Astrocyte (in vitro differentiated cells and primary cell): ENCODE measurements around the gene ACIN1. TPM values are rescaled to one million over a fixed set of nuclear protein-coding genes. Genes with fewer than 3 reads are reported as not detected.

Source experiments
- DNase-seq: peaks from one replicate; pipeline ENCODE4 v3.0.0-alpha.2; 2010; ENCODE audit warnings: low read depth
- FAIRE-seq: peaks from 2 replicates; lab custom pipeline; 2011; peaks lifted over from hg19 to GRCh38; lab: Jason Lieb, UNC
- H2AFZ ChIP-seq: 2 replicates; pipeline ENCODE4 v1.6.0; 2012; ENCODE audit warnings: low read depth, low read length, inconsistent platforms
- H3K27ac ChIP-seq: 2 replicates; pipeline ENCODE4 v1.5.1; 2011; ENCODE audit warnings: low read depth, low read length, inconsistent platforms
- H3K27me3 ChIP-seq: 2 replicates; pipeline ENCODE4 v1.6.0; 2011; ENCODE audit warnings: low read length, inconsistent platforms; ENCODE audit not compliant: insufficient read depth
- H3K36me3 ChIP-seq: 2 replicates; pipeline ENCODE4 v1.5.1; 2011; ENCODE audit warnings: low read length, inconsistent platforms; ENCODE audit not compliant: insufficient read depth
- H3K4me1 ChIP-seq: 2 replicates; pipeline ENCODE4 v1.5.1; 2011; ENCODE audit warnings: low read length, inconsistent platforms; ENCODE audit not compliant: insufficient read depth
- H3K4me2 ChIP-seq: 2 replicates; pipeline ENCODE4 v1.6.0; 2012; ENCODE audit warnings: low read length, inconsistent platforms
- H3K4me3 ChIP-seq: 2 replicates; pipeline ENCODE4 v1.5.1; 2011; ENCODE audit warnings: low read depth, mild to moderate bottlenecking, low read length, inconsistent platforms; ENCODE audit not compliant: insufficient read depth
- H3K79me2 ChIP-seq: 2 replicates; pipeline ENCODE4 v1.6.0; 2012; ENCODE audit warnings: mild to moderate bottlenecking, low read length, inconsistent platforms; ENCODE audit not compliant: insufficient read depth
- H3K9ac ChIP-seq: 2 replicates; pipeline ENCODE4 v1.6.0; 2012; ENCODE audit warnings: mild to moderate bottlenecking, low read length, inconsistent platforms
- H3K9me3 ChIP-seq: 2 replicates; pipeline ENCODE4 v1.5.1; 2012; ENCODE audit warnings: low read depth, mild to moderate bottlenecking, low read length, inconsistent platforms; ENCODE audit not compliant: insufficient read depth
- H4K20me1 ChIP-seq: 2 replicates; pipeline ENCODE4 v1.6.0; 2012; ENCODE audit warnings: low read length, inconsistent platforms; ENCODE audit not compliant: insufficient read depth
- H3K27ac Mint-ChIP-seq: one replicate; pipeline ENCODE4 v1.8.0; 2021; ENCODE audit warnings: mild to moderate bottlenecking, mixed read lengths; ENCODE audit not compliant: unreplicated experiment
- H3K27me3 Mint-ChIP-seq: one replicate; pipeline ENCODE4 v1.8.0; 2021; ENCODE audit warnings: low read depth, mixed read lengths; ENCODE audit not compliant: unreplicated experiment
- H3K36me3 Mint-ChIP-seq: one replicate; pipeline ENCODE4 v1.8.0; 2021; ENCODE audit warnings: low read depth, mixed read lengths; ENCODE audit not compliant: unreplicated experiment
- H3K4me1 Mint-ChIP-seq: one replicate; pipeline ENCODE4 v1.8.0; 2021; ENCODE audit warnings: low read depth, mixed read lengths; ENCODE audit not compliant: unreplicated experiment
- H3K4me3 Mint-ChIP-seq: one replicate; pipeline ENCODE4 v1.8.0; 2021; ENCODE audit warnings: mild to moderate bottlenecking, moderate library complexity, mixed read lengths; ENCODE audit not compliant: unreplicated experiment
- H3K9me3 Mint-ChIP-seq: one replicate; pipeline ENCODE4 v1.8.0; 2021; ENCODE audit warnings: mild to moderate bottlenecking, mixed read lengths; ENCODE audit not compliant: unreplicated experiment
- EZH2 ChIP-seq: IDR thresholded peaks from 2 replicates; pipeline ENCODE4 v1.6.1; 2012; ENCODE audit warnings: mild to moderate bottlenecking, low read length, inconsistent platforms; ENCODE audit not compliant: insufficient read depth
- total RNA-seq: library from RNA; stranded (reverse); gene quantifications from 2 replicates; pipeline ENCODE4 v1.2.1, GENCODE V29; 2021
- TF ChIP-seq, protein P1 (sequence below): IDR thresholded peaks from 2 replicates; pipeline ENCODE4 v1.5.1; 2011; ENCODE audit warnings: low read depth, mild to moderate bottlenecking, inconsistent platforms, low read length, moderate library complexity; ENCODE audit not compliant: insufficient read depth

ACIN1 gene
- total RNA-seq, 1 donor from 2014 or later = 208 TPM

DNA sequence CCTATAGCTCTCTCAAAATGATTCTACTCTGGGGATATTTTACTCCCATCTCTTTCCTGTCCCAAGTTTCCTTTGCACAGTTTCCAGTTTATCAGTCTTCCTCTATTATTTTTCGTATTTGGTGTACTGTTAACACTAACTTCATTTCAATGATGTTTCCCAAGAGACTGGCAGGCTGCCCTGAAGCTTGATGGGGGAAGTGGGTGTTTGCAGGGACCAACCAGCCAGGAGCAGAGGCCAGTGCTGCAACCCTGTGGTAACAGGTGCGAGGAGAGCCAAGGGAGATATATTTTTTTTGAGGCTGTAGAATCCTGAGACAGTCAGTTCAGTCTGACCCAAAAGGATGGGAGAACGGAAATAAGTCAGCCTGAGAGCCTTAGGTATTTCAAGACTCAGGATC, 35.9 kb upstream of the ACIN1 start:
- Mint-ChIP-seq H3K36me3 (peaks cover 4% of the 10 kb centered on the region), H3K4me3 (no peak overlapping the region), H3K27me3 (peaks cover 20% of the 10 kb centered on the region), H3K27ac (no peak overlapping the region), H3K4me1 (no peaks in the 10 kb centered on the region), H3K9me3 (no peaks in the 10 kb centered on the region)
- Histone ChIP-seq H3K4me2 (no peak overlapping the region), H3K4me1 (no peaks in the 10 kb centered on the region), H3K4me3 (no peak overlapping the region), H3K9me3 (no peaks in the 10 kb centered on the region), H3K9ac (no peak overlapping the region), H3K27ac (no peak overlapping the region), H3K79me2 (no peaks in the 10 kb centered on the region), H3K27me3 (peaks cover 15% of the 10 kb centered on the region), H4K20me1 (no peaks in the 10 kb centered on the region), H2AFZ (no peak overlapping the region), H3K36me3 (no peaks in the 10 kb centered on the region)
- TF ChIP-seq, protein P1, sequence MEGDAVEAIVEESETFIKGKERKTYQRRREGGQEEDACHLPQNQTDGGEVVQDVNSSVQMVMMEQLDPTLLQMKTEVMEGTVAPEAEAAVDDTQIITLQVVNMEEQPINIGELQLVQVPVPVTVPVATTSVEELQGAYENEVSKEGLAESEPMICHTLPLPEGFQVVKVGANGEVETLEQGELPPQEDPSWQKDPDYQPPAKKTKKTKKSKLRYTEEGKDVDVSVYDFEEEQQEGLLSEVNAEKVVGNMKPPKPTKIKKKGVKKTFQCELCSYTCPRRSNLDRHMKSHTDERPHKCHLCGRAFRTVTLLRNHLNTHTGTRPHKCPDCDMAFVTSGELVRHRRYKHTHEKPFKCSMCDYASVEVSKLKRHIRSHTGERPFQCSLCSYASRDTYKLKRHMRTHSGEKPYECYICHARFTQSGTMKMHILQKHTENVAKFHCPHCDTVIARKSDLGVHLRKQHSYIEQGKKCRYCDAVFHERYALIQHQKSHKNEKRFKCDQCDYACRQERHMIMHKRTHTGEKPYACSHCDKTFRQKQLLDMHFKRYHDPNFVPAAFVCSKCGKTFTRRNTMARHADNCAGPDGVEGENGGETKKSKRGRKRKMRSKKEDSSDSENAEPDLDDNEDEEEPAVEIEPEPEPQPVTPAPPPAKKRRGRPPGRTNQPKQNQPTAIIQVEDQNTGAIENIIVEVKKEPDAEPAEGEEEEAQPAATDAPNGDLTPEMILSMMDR = no peak
- TF ChIP-seq EZH2 = no peak
- no peak for DNase-seq
- no peak for FAIRE-seq

DNA sequence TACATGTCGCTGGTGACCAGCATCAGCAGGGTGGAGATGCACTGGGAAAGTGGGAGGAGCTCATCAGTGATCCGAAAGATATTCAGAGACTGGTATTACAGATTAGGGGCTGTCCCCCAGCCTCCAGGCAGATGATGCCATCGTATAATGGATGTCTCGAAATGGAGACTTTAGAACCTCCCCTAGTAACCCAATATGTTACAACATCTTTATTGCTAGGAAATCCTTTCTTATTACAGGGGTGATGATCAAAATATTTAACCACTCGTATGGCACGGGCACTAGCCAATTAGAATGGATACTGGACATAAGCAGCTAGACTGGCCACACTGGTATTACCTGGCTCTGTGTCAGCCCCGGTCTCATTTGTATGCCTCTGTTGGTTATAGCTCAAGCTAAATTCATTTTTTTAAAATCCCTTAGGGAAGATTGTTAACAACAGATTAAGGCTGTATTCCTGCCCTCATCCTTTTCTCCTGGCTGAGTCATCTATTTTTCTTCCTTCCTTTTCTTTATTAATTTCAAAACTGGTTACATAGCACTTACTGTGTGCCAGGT, 34.9 kb upstream of the ACIN1 start:
- H3K4me1 Mint-ChIP-seq = no peaks in the 10 kb centered on the region
- peaks cover 4% of the 10 kb centered on the region for H3K36me3 Mint-ChIP-seq
- no peak overlapping the region for H2AFZ ChIP-seq
- no peaks in the 10 kb centered on the region for H4K20me1 ChIP-seq
- no peak overlapping the region for H3K4me3 Mint-ChIP-seq
- TF ChIP-seq, protein P1 = no peak
- TF ChIP-seq EZH2 = no peak
- H3K36me3 ChIP-seq = no peaks in the 10 kb centered on the region
- no peaks in the 10 kb centered on the region for H3K9me3 ChIP-seq
- no peak overlapping the region for H3K4me2 ChIP-seq
- no peaks in the 10 kb centered on the region for H3K9me3 Mint-ChIP-seq
- no peak overlapping the region for H3K9ac ChIP-seq
- peaks cover 15% of the 10 kb centered on the region for H3K27me3 ChIP-seq
- H3K27ac ChIP-seq = no peak overlapping the region
- FAIRE-seq (no peak), DNase-seq (no peak)
- peaks cover 20% of the 10 kb centered on the region for H3K27me3 Mint-ChIP-seq
- no peaks in the 10 kb centered on the region for H3K4me1 ChIP-seq
- no peaks in the 10 kb centered on the region for H3K79me2 ChIP-seq
- no peak overlapping the region for H3K27ac Mint-ChIP-seq
- no peak overlapping the region for H3K4me3 ChIP-seq

DNA sequence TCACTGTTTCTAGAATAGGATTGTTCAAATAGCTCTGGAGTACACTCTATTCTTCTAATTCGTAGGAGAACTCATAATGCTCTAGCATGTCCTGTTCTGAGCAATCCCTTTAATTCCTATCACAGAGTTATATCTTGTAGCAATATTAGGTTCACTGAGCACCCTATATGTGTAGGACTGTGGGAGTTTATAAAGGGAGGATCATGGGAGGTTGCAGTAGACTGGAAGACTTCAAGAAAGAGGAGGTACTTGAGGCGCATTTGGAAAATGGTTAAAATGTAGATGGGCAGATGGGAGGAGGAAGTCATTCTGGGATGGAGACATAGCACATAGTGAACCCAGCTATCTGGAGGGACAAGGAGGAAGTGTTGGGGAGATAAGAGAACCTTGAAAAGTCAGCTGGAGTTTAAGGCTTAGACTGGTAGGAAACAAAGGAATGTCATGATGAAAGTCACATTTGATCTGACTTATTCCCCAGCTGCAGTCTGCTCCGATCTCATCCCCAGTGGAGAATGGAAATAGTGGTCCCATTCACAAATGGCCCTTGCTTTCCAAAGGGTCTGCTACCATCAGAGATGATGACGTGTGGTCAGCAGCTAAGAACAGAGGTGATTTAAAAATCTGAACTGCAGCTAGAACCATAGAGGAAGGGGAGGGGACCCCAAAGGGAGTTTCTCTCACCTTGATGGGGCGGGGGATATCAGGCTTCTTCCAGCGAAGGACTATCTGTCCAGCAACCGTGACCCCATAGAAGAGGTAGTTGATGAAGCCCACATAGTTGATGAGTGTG, 34.2 kb upstream of the ACIN1 start:
- Mint-ChIP-seq H3K36me3 (peaks cover 4% of the 10 kb centered on the region), H3K4me1 (no peaks in the 10 kb centered on the region), H3K27ac (no peak overlapping the region), H3K27me3 (peaks cover 20% of the 10 kb centered on the region), H3K9me3 (no peaks in the 10 kb centered on the region), H3K4me3 (no peak overlapping the region)
- H3K27ac ChIP-seq = no peak overlapping the region
- H4K20me1 ChIP-seq = no peaks in the 10 kb centered on the region
- peaks cover 15% of the 10 kb centered on the region for H3K27me3 ChIP-seq
- no peak for TF ChIP-seq EZH2
- TF ChIP-seq, protein P1 = no peak
- no peak overlapping the region for H2AFZ ChIP-seq
- FAIRE-seq (no peak), DNase-seq (no peak)
- H3K9ac ChIP-seq = no peak overlapping the region
- no peak overlapping the region for H3K4me3 ChIP-seq
- no peaks in the 10 kb centered on the region for H3K9me3 ChIP-seq
- H3K4me1 ChIP-seq = no peaks in the 10 kb centered on the region
- H3K36me3 ChIP-seq = no peaks in the 10 kb centered on the region
- H3K79me2 ChIP-seq = no peaks in the 10 kb centered on the region
- no peak overlapping the region for H3K4me2 ChIP-seq
